LNCAP (cell line): ENCODE measurements around the gene DSTYK.

Experiments used
- TF ChIP-seq, protein P1 (sequence below): fragments of 450-650 bp; IDR thresholded peaks from 2 replicates; pipeline ENCODE4 v1.5.1; 2017; ENCODE audit warnings: mild to moderate bottlenecking

Gene DSTYK

GRCh38 chr1:205189131-205189530 lies 22.4 kb downstream of the DSTYK start:
- TF ChIP-seq, protein P1, sequence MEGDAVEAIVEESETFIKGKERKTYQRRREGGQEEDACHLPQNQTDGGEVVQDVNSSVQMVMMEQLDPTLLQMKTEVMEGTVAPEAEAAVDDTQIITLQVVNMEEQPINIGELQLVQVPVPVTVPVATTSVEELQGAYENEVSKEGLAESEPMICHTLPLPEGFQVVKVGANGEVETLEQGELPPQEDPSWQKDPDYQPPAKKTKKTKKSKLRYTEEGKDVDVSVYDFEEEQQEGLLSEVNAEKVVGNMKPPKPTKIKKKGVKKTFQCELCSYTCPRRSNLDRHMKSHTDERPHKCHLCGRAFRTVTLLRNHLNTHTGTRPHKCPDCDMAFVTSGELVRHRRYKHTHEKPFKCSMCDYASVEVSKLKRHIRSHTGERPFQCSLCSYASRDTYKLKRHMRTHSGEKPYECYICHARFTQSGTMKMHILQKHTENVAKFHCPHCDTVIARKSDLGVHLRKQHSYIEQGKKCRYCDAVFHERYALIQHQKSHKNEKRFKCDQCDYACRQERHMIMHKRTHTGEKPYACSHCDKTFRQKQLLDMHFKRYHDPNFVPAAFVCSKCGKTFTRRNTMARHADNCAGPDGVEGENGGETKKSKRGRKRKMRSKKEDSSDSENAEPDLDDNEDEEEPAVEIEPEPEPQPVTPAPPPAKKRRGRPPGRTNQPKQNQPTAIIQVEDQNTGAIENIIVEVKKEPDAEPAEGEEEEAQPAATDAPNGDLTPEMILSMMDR, result no peak

DNA sequence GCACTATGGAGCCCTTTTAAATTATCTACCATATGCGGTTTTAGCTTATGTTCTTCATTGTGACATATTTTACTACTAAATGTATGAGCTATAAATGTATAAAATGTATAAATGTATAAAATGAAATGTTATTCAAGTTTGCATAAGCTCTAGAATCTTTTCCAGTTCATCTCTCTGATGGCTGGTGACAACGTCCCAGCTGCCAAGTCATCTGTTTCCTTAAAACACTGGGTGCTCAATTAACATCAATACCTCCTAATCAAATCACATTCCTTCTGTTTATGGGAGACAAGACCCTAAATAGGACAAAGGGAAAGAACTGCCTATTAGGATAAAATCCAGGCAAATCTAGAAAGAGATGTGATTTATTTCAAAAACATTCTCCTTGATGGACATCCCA lies 22.9 kb downstream of the DSTYK start:
- TF ChIP-seq, protein P1, result no peak

- TF ChIP-seq, protein P1, result no peak
Measured at GRCh38 chr1:205188098-205188497, 23.4 kb downstream of the DSTYK start.

- TF ChIP-seq, protein P1, result no peak
Measured at GRCh38 chr1:205187420-205187819, 24.1 kb downstream of the DSTYK start.

DNA sequence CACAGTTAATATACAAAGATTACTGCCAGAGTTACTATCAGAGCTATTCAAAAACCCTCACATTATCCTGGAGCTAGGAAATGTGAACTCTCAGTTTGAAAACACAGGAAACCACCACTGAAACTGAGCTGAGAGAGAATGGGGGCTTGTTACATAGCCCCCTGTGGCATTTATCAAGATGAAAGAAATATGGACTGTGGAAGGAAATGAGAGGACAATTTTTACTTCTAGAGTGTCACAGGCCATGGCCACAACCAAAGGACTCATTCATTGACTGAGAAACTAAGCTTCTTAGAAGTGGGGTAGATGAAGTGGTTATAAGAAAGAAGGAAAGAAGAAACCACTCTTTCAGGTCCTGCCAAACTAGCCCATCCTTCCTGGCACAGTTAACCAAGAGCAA lies 25.3 kb downstream of the DSTYK start:
- TF ChIP-seq, protein P1, result no peak

- TF ChIP-seq, protein P1, result no peak
Measured at GRCh38 chr1:205183676-205184335, 27.7 kb downstream of the DSTYK start.

- TF ChIP-seq, protein P1, result no peak
Measured at GRCh38 chr1:205182930-205183329, 28.6 kb downstream of the DSTYK start.

DNA sequence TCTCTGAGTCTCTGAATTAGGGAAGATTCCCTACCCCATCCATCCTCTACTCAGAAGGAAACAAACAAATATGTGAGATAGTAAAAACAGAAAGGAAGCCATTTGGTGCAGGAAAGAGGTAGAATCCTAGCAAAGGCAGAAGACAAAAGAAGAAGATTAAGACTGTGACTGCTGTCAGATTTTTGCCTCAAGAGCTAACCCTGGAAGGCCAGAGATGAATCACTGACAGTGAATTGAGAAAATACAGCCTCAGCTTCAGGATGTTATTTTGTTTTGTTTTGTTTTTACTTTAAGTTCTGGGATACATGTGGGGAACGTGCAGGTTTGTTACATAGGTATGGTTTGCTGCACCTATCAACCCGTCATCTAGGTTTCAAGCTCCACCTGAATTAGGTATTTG lies 31.7 kb downstream of the DSTYK start:
- TF ChIP-seq, protein P1, result no peak
